ENCODE data around the gene TRUB1. TPM values are rescaled to one million over a fixed set of nuclear protein-coding genes. Genes with fewer than 3 reads are reported as not detected.
"Not testable (repeated sequence)": the region's sequence is repeated elsewhere in the genome, so short reads cannot be mapped to it uniquely, and the experiment has no call there.

TRUB1 gene
- polyA plus RNA-seq, 1 donor: 37.4 TPM

GRCh38 chr10:114922003-114922402, 16.0 kb upstream of the TRUB1 start:
- no peak for DNase-seq

GRCh38 chr10:114923551-114923950, 14.4 kb upstream of the TRUB1 start:
- no peak for DNase-seq

DNA sequence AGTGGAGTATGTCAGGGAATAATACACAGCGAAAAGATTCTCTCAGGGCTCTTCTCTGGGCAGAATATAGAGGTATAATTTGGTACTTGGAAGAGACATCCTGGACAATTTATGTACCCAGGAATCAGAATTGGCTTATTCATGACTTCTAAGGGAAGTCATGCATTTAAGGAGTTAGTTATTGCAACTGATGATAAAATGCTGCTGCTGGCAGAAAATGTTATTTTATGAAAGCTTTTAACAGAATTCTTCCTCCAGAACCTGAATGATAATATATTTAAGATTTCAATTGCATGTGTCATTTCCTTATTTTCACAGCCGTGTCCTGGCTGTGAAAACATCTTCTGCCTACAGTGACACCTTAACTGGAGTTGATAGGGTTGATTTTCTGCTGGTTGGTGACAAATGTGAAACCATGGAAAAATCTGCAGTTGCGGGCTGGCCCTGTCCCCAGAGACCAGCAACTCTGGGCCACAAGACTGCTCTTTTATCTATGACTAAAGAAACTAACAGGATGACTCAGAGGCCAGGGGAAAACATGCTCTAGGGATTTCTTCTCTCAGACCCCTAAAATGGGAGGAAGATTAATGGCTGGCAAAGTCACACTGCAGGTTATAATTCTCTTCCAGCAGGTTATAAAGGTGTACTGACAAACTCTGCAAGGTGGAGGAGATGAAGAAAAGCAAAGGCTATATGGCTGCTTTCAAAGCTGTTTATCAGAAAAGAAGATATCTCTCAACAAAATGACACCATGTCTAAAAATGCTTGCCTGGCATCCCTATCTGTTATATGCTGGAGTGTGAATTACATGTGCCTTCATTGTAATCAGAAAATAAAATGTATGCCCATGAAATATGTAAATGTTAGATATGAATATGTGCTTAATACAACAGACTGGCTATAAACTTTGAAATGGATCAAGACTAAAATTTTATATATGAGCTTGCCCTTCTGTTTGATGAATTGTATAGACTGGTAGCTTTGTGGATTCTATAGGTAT, 12.1 kb upstream of the TRUB1 start:
- DNase-seq: no peak

DNA sequence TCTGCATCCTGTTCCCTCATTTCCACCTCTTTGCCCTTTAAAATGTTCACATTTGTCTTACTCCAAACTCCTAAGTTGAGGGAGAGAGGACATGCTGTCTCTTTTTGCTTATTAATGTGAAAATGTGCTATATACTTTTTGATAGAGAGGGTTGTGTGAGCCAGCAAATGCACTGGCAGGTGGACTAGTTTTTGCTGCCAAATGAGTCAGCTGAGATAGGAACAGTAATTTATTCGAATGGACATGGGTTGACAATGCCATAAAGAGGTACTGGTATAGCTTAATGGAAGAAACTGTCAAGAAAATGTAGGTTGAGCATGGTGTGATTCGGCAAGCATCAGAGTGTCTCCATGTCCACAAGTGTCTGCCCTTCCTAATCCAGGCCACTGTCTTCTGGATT, 9.2 kb upstream of the TRUB1 start:
- no peak for DNase-seq

- no peak for DNase-seq
These were observed 7.7 kb upstream of the TRUB1 start for GRCh38 chr10:114930320-114930719.

DNA sequence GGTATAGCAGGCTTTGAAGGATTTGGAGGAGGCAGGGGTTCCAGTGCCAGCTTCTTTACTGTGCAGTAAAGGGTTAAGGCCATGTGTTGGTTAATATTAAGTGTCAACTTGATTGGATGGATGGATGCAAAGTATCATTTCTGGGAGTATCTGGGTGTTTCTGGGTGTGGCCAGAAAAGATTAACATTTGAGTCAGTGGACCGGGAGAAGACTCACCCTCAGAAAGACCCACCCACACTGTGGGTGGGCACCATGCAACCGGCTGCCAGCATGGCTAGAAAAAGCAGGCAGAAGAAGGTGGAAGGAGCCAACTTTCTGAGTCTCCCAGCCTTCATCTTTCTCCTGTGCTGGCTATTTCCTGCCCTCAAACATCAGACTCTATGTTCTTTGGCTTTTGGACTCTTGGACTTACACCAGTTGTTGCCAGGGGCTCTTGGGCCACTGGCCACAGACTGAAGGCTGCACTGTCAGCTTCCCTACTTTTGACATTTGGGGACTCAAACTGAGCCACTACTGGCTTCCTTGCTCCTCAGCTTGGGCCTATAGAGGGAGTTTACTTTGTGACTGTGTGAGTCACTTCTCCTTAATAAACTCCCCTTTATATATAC, 6.8 kb upstream of the TRUB1 start:
- DNase-seq: no peak

- no peak for DNase-seq
These were observed 5.8 kb upstream of the TRUB1 start for GRCh38 chr10:114932225-114932624.

DNA sequence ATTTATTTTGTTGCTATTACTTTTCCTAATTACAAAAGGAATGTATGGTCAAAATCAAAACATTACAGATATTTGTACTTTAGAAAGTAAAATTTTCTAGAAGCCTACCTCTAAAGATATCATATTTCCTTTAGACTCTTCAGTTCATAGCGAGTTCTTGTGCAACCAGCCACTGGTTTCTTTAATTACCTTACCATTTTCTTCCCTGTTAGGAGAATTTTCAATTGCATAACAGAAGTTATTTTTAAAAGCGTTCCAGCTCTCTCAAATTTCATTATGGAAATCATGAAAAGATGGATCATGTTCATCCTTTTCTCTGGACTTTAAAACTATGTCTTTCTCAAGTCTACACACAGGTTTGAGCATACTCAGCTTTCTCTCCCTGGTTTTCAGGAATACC, 5.0 kb upstream of the TRUB1 start:
- DNase-seq: no peak

DNA sequence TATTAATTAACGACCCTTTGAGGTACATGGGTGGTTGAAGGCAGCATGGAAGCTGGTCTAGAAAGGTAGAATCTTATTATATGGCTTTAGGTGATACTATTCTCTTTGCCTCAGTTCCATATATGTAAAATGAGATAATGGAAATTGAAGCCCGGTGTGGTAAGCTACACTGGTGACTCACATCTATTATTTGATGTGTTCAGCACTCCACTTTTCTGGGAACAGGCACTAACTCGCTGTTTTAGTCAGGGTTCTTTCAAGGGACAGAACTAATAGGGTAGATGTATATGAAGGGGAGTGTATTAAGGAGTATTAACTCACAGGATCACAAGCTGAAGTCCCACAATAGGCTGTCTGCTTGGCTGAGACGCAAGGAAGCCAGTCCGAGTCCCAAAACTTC, 4.4 kb upstream of the TRUB1 start:
- DNase-seq: no peak

- DNase-seq: not testable (repeated sequence)
These were observed 4.0 kb upstream of the TRUB1 start for GRCh38 chr10:114933995-114934394.

GRCh38 chr10:114938856-114939193, 830 bp downstream of the TRUB1 start:
- DNase-seq: no peak

GRCh38 chr10:114940735-114941134, 2.7 kb downstream of the TRUB1 start:
- DNase-seq: no peak

GRCh38 chr10:114943000-114943399, 5.0 kb downstream of the TRUB1 start:
- DNase-seq: no peak

DNA sequence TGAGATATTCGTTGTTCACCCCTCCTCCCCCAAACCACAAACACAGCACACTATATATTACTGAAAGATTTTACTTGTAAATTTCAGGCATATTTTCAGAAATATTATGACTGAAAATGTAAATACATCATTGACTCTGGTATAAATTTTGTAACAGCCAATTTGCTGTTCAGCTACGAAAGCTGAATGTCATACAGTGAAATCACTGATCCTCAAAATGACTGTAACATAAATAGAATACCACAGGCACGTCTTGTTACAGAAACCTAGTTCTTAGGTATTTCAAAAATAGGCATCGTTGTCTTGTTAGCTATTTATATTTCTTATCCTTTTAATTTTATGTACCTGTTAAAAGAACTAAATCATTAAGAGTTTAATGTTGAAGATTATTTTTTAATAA, 15.1 kb downstream of the TRUB1 start:
- no peak for DNase-seq

GRCh38 chr10:114955984-114956383, 18.0 kb downstream of the TRUB1 start:
- DNase-seq: no peak

GRCh38 chr10:114956466-114956865, 18.5 kb downstream of the TRUB1 start:
- DNase-seq: no peak

- no peak for DNase-seq
These were observed 19.1 kb downstream of the TRUB1 start for GRCh38 chr10:114957122-114957521.

DNA sequence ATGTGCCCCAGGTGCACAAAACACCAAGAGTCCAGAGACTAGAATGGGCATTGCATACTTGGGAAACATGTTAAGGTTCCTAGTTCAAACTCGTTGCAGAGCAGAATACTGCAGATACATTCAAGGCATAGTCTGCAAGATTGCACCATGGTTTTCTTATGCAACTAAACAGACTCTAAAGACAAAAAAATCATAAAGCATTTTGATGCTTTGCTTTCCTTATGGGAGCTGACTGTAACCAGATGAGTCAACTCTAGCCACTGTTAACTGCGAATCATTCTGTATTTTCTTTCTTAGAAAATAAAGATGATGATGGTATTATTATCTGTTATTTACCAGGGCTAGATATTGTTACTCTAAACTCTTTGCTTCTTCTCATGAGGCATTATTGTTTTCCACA, 19.7 kb downstream of the TRUB1 start:
- no peak for DNase-seq

DNA sequence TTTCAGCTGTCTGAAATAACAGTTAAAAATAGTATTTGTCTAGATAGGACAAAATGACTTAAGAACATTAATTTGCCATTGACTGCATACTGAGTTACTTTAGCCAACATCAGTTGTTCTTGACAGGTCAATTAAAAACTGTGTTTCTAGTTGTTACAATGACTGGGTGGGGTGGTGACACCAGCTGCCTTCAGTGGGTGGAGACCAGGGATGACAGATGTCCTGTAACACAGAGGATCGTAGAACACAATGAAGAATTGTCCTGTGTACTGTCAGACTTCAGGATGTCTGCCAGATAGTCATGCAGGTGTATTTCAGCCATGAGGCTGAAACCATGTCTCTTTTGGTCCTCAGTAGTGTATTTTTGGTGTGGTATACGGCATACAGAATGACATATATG, 24.4 kb downstream of the TRUB1 start:
- no peak for DNase-seq

DNA sequence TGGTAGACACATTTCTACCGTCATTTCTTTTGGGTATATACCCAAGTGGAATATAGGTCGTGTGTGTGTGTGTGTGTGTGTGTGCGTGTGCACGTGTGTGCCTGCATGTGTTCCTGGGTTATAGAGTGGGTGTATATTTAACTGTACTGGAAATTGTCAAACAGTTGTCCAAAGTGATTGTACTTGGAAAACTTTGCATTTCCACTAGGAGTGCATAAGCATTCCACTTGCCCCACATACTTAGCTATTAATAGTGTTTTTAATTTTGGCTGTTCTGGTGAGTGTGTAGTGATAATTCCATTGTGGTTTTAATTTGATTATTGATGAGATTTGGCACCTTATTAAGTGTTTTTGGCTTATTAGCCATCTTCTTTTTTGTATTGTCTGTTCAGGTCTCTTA, 25.9 kb downstream of the TRUB1 start:
- DNase-seq: no peak

- no peak for DNase-seq
These were observed 29.1 kb downstream of the TRUB1 start for GRCh38 chr10:114967071-114967470.

GRCh38 chr10:114970515-114970914, 32.5 kb downstream of the TRUB1 start:
- DNase-seq: no peak

DNA sequence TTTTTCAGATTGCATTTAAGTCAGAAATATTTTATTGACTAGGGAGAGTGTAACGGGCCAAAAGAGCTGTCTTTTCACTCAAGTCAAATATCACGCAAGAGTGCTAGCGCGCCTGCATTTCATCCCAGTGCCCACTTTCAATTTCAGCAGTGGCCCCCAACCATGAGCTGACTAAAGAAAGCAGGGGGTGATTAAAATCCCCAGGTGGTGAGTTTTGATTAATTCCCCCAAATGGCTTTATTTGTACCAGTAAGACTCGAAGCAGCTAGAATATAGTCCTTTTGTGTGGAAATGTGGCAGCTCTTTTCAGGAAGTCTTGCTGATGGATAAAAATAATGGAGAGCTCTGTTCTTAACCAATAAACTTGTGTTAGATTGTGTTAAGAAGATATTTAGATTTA, 35.3 kb downstream of the TRUB1 start:
- no peak for DNase-seq

GRCh38 chr10:114973997-114974396, 36.0 kb downstream of the TRUB1 start:
- DNase-seq: no peak

Data from left kidney (tissue), 2 donors.